SK-N-MC (cell line): ENCODE results near the gene ANAPC13.

Source experiments
- DNase-seq: peaks from one replicate; pipeline ENCODE4 v3.0.0-alpha.2; 2011; ENCODE audit warnings: low read depth, low spot score
- H3K27ac ChIP-seq: fragments of 200-600 bp; sonication (generic); 2 replicates; pipeline ENCODE4 v1.5.1; 2016; ENCODE audit warnings: mixed run types
- H3K36me3 ChIP-seq: fragments of 200-600 bp; sonication (generic); 2 replicates; pipeline ENCODE4 v1.6.1; 2017; ENCODE audit warnings: antibody characterized with exemption, low read length, mixed read lengths; ENCODE audit not compliant: insufficient read depth
- H3K4me3 ChIP-seq: fragments of 200-600 bp; sonication (generic); 2 replicates; pipeline ENCODE4 v1.5.1; 2016
- H3K9ac ChIP-seq: fragments of 200-600 bp; sonication (generic); 2 replicates; pipeline ENCODE4 v1.8.0; 2017; ENCODE audit warnings: mixed run types, mixed read lengths; ENCODE audit not compliant: insufficient read length
- H3K9me3 ChIP-seq: fragments of 200-600 bp; sonication (generic); 2 replicates; pipeline ENCODE4 v1.6.1; 2017; ENCODE audit warnings: low read depth, mild to moderate bottlenecking, antibody characterized with exemption, low read length, moderate library complexity, mixed read lengths
- EZH2 ChIP-seq: fragments of 200-600 bp; sonication (generic); IDR thresholded peaks from one replicate; pipeline ENCODE4 v1.6.1; 2017; ENCODE audit warnings: antibody characterized with exemption
- FOXP2 ChIP-seq: optimal IDR thresholded peaks from 2 replicates; pipeline ENCODE3; 2011; ENCODE audit warnings: mild to moderate bottlenecking, moderate library complexity; ENCODE audit not compliant: insufficient read depth; ENCODE audit errors: extremely low read length, control extremely low read depth
- POLR2AphosphoS5 ChIP-seq: IDR thresholded peaks from 2 replicates; pipeline ENCODE4 v1.6.1; 2012; ENCODE audit warnings: mild to moderate bottlenecking, low read depth, low read length, borderline replicate concordance

Gene ANAPC13

DNA sequence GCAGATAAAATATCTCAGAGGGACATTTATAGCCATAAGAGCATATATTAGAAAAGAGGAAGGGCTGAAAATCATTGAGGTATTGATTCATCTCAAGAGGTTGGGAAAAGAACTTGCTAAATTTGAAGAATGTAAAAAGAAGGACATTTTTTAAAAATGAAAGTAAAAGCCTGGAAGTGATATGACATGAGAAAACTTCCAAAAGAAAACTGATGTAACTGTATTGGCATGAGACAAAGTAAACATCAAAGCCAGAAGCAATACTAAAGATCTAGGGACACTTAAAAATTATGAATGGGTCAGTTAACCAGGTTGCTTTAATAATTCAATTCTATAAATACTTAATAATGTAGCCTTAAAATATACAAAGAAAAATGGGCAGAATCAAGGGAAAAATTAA, 32.0 kb upstream of the ANAPC13 start:
- no peaks in the 10 kb centered on the region for H3K9me3 ChIP-seq
- no peak overlapping the region for H3K27ac ChIP-seq
- no peak for DNase-seq
- no peak for TF ChIP-seq EZH2
- no peak overlapping the region for H3K4me3 ChIP-seq
- no peak overlapping the region for H3K9ac ChIP-seq
- 0 out of 2 replicates have a peak, but pooled peaks cover 5% of the 10 kb centered on the region for H3K36me3 ChIP-seq

DNA sequence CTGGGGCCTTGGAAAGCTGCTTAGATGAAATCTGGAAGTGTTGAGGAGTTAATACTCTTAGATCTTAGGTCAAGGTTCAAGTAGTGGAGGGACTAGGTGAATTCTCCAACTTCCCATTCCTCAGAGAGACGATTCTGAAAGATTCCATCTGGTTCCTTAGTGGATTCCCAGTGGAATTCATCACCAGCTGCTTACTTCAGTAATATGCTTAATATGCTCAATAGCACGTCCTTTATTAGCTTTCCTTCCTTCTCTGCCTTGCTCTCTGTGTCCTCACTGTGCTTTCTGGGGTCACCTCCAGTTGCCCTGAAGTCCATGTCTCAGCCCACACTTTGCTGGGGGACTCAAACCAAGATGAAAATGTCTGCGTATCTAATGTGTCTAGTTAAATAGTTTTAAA, 31.1 kb upstream of the ANAPC13 start:
- Histone ChIP-seq H3K36me3 (peaks cover 5% of the 10 kb centered on the region; the same call in 1 of the 2 replicates), H3K9ac (no peak overlapping the region), H3K4me3 (no peak overlapping the region)

DNA sequence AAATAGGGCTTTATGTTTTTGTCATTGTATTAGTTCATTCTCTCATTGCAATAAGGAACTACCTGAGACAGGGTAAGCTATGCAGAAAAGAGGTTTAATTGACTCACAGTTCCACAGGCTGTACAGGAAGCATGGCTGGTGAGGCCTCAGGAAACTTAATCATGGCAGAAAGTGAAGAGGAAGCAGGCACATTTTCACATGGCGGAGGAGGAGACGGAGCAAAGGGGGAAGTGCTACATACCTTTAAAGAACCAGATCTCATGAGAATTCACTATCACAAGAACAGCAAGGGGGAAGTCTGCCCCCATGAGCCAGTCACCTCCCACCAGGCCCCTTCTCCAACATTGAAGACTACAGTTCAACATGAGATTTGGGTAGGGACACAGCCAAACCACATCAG, 25.7 kb upstream of the ANAPC13 start:
- Histone ChIP-seq H3K9me3 (no peaks in the 10 kb centered on the region), H3K36me3 (peaks cover 20% of the 10 kb centered on the region), H3K4me3 (no peak overlapping the region), H3K9ac (no peak overlapping the region), H3K27ac (no peak overlapping the region)
- DNase-seq, result no peak
- no peak for TF ChIP-seq POLR2AphosphoS5
- TF ChIP-seq EZH2, result no peak
- no peak for TF ChIP-seq FOXP2

More for the DNA sequence above, 31.1 kb upstream of the ANAPC13 start:
- Histone ChIP-seq H3K27ac (no peak overlapping the region), H3K9me3 (no peaks in the 10 kb centered on the region)
- DNase-seq, result no peak
- TF ChIP-seq FOXP2, result no peak
- no peak for TF ChIP-seq EZH2
- no peak for TF ChIP-seq POLR2AphosphoS5

GRCh38 chr3:134505485-134505884, 19.7 kb upstream of the ANAPC13 start:
- H3K9me3 ChIP-seq, result 0 out of 2 replicates have a peak, but pooled peaks cover 3% of the 10 kb centered on the region
- H3K27ac ChIP-seq, result no peak overlapping the region
- peaks cover 27% of the 10 kb centered on the region for H3K36me3 ChIP-seq
- no peak for DNase-seq
- no peak overlapping the region for H3K9ac ChIP-seq
- TF ChIP-seq EZH2 (no peak), FOXP2 (no peak), POLR2AphosphoS5 (no peak)
- H3K4me3 ChIP-seq, result no peak overlapping the region

DNA sequence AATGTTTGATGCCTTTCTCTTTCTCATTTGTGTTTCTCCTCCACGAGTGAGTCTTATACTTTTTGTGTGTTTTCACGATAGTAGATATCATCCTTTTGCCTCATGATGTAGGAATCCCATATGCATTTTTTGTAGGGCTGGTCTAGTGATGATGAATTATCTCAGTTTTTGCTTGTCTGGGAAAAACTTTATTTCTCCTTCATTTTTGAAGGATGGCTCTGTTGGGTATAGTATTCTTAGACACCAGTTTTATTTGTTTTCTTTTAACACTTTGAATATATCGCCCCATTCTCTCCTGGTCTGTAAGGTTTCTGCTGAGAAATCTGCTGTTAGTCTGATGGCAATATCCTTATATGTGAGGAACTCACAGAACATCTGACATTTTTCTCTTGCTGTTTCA, 18.3 kb upstream of the ANAPC13 start:
- TF ChIP-seq FOXP2, result no peak
- H3K27ac ChIP-seq, result no peak overlapping the region

DNA sequence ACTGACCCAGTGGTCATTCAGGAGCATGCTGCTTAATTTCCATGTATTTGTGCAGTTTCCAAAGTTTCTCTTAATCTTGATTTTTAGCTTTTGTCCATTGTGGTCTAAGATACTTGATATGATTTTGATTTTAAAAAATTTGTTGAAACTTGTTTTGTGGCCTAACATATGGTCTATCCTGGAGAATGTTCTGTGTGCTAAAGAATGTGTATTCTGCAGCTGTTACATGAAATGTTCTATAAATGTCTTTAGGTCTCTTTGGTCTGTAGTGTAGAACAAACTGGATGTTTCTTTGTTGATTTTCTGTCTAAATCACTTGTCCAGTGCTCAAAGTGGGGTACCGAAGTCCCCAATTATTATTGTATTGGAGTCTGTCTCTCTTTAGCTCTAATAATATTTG, 17.5 kb upstream of the ANAPC13 start:
- Histone ChIP-seq H3K9me3 (0 out of 2 replicates have a peak, but pooled peaks cover 3% of the 10 kb centered on the region), H3K4me3 (no peak overlapping the region), H3K27ac (no peak overlapping the region), H3K36me3 (peaks cover 20% of the 10 kb centered on the region), H3K9ac (no peak overlapping the region)
- no peak for TF ChIP-seq POLR2AphosphoS5
- TF ChIP-seq EZH2, result no peak
- TF ChIP-seq FOXP2, result no peak
- no peak for DNase-seq

More for the DNA sequence above, 18.3 kb upstream of the ANAPC13 start:
- no peak overlapping the region for H3K4me3 ChIP-seq
- H3K9ac ChIP-seq, result no peak overlapping the region
- H3K9me3 ChIP-seq, result 0 out of 2 replicates have a peak, but pooled peaks cover 3% of the 10 kb centered on the region
- peaks cover 27% of the 10 kb centered on the region for H3K36me3 ChIP-seq
- no peak for DNase-seq

GRCh38 chr3:134496471-134497071, 10.8 kb upstream of the ANAPC13 start:
- Histone ChIP-seq H3K9me3 (no peaks in the 10 kb centered on the region; the same call in 1 of the 2 replicates), H3K27ac (no peak overlapping the region), H3K36me3 (peaks cover 21% of the 10 kb centered on the region), H3K4me3 (no peak overlapping the region), H3K9ac (no peak overlapping the region)
- TF ChIP-seq POLR2AphosphoS5, result no peak
- no peak for TF ChIP-seq EZH2
- TF ChIP-seq FOXP2, result no peak
- no peak for DNase-seq

- peaks cover 21% of the 10 kb centered on the region for H3K36me3 ChIP-seq
- H3K9ac ChIP-seq, result no peak overlapping the region
- no peak for DNase-seq
- TF ChIP-seq FOXP2, result no peak
- TF ChIP-seq EZH2, result no peak
- no peak for TF ChIP-seq POLR2AphosphoS5
- H3K9me3 ChIP-seq, result no peaks in the 10 kb centered on the region; the same call in 1 of the 2 replicates
- H3K27ac ChIP-seq, result no peak overlapping the region
- H3K4me3 ChIP-seq, result no peak overlapping the region
Observed at GRCh38 chr3:134495980-134496379, 10.2 kb upstream of the ANAPC13 start.

GRCh38 chr3:134494495-134494894, 8.7 kb upstream of the ANAPC13 start:
- TF ChIP-seq EZH2 (no peak), POLR2AphosphoS5 (no peak), FOXP2 (no peak)
- peak overlapping the region; percentile 69 for H3K27ac ChIP-seq
- H3K9ac ChIP-seq, result no peak overlapping the region
- DNase-seq, result peak; percentile 85
- peaks cover 21% of the 10 kb centered on the region for H3K36me3 ChIP-seq
- H3K4me3 ChIP-seq, result no peak overlapping the region
- no peaks in the 10 kb centered on the region; the same call in 1 of the 2 replicates for H3K9me3 ChIP-seq
